Calu3 (cell line): ENCODE results near the gene SLC10A3. TPM values are rescaled to one million over a fixed set of nuclear protein-coding genes. Genes with fewer than 3 reads are reported as not detected.

ENCODE experiments used
- BruUV-seq: library from RNA; stranded (reverse); fragments of 400-500 nt; replicated peaks from 2 replicates; lab custom pipeline; 2021; lab: Mats Ljungman, UMichigan
- CTCF ChIA-PET: fragments of 300-600 bp; sonication (Branson Sonifier 250); formaldehyde crosslinking; loops from one replicate; lab custom pipeline; 2022; ENCODE audit warnings: antibody characterized with exemption; lab: Charles Lee
- DNase-seq: peaks from one replicate; pipeline ENCODE4 v3.0.0; 2022
- H3K27ac Mint-ChIP-seq: one replicate; pipeline ENCODE4 v1.8.0; 2022; ENCODE audit warnings: mixed read lengths; ENCODE audit not compliant: unreplicated experiment
- H3K27me3 Mint-ChIP-seq: one replicate; pipeline ENCODE4 v1.8.0; 2022; ENCODE audit warnings: mixed read lengths; ENCODE audit not compliant: unreplicated experiment
- H3K36me3 Mint-ChIP-seq: one replicate; pipeline ENCODE4 v1.8.0; 2022; ENCODE audit warnings: mild to moderate bottlenecking, moderate library complexity, mixed read lengths; ENCODE audit not compliant: insufficient read depth, unreplicated experiment
- H3K4me1 Mint-ChIP-seq: one replicate; pipeline ENCODE4 v1.8.0; 2022; ENCODE audit warnings: mild to moderate bottlenecking, low read depth, mixed read lengths; ENCODE audit not compliant: unreplicated experiment
- H3K4me3 Mint-ChIP-seq: one replicate; pipeline ENCODE4 v1.8.0; 2022; ENCODE audit warnings: mild to moderate bottlenecking, low read depth, moderate library complexity, mixed read lengths; ENCODE audit not compliant: unreplicated experiment
- H3K9me3 Mint-ChIP-seq: one replicate; pipeline ENCODE4 v1.8.0; 2022; ENCODE audit warnings: low read depth, mixed read lengths; ENCODE audit not compliant: unreplicated experiment
- CTCF ChIP-seq: fragments of 200-600 bp; IDR thresholded peaks from one replicate; pipeline ENCODE4 v1.8.0; 2022; ENCODE audit warnings: antibody characterized with exemption; ENCODE audit not compliant: unreplicated experiment
- intact Hi-C: fragments of 100-400 bp; cut with micrococcal nuclease; formaldehyde crosslinking; loops from one replicate; pipeline ENCODE4 v1.10.0; 2022; ENCODE audit not compliant: unreplicated experiment
- total RNA-seq: library from RNA; stranded (reverse); gene quantifications from 2 replicates; pipeline ENCODE4 v1.2.3, GENCODE V29; 2022

SLC10A3 gene
- total RNA-seq, 1 experiment from 2014 or later, result 21.5 TPM

- BruUV-seq, result no TSS peak
- Mint-ChIP-seq H3K4me1 (no peaks in the 10 kb centered on the region), H3K4me3 (no peak overlapping the region), H3K27ac (no peak overlapping the region), H3K9me3 (no peaks in the 10 kb centered on the region), H3K27me3 (no peaks in the 10 kb centered on the region), H3K36me3 (peaks cover 39% of the 10 kb centered on the region)
- CTCF ChIA-PET, result no interaction called here
- no peak for DNase-seq
- no peak for TF ChIP-seq CTCF
- intact Hi-C loops, result no loop called here
Measured at GRCh38 chrX:154467556-154467955, 22.9 kb downstream of the SLC10A3 start.

- no peak for DNase-seq
- no peak overlapping the region for H3K27ac Mint-ChIP-seq
- no peaks in the 10 kb centered on the region for H3K27me3 Mint-ChIP-seq
- H3K4me1 Mint-ChIP-seq, result peaks cover 2% of the 10 kb centered on the region
- no TSS peak for BruUV-seq
- no peak overlapping the region for H3K4me3 Mint-ChIP-seq
- no peak for TF ChIP-seq CTCF
- CTCF ChIA-PET, result no interaction called here
- H3K36me3 Mint-ChIP-seq, result peaks cover 38% of the 10 kb centered on the region
- intact Hi-C loops, result no loop called here
- no peaks in the 10 kb centered on the region for H3K9me3 Mint-ChIP-seq
Measured at GRCh38 chrX:154466907-154467306, 23.5 kb downstream of the SLC10A3 start.

DNA sequence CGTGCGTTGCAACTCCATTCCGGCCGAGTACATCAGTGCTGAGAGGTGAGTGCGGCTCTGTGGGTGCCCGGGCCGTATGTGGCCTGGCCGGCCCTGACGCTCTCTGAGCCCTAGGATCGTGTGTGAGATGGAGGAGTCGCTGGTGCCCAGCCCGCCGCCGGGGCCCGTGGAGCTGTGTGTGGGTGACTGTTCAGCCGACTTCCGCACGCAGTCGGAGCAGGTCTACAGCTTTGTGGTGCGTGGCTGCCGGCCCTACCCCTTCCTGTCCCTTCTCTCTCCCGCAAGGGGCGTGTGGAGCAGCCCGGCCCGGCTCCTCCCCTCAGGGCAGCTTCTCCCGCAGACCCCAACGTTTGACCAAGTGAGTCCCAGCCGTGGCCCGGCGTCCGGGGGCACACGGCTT lies 24.4 kb downstream of the SLC10A3 start:
- no peak overlapping the region for H3K27ac Mint-ChIP-seq
- no peaks in the 10 kb centered on the region for H3K9me3 Mint-ChIP-seq
- intact Hi-C loops, result no loop called here
- H3K27me3 Mint-ChIP-seq, result no peaks in the 10 kb centered on the region
- H3K4me1 Mint-ChIP-seq, result peaks cover 9% of the 10 kb centered on the region
- peaks cover 39% of the 10 kb centered on the region for H3K36me3 Mint-ChIP-seq
- CTCF ChIA-PET, result no interaction called here
- TF ChIP-seq CTCF, result no peak
- no peak for DNase-seq
- BruUV-seq, result no TSS peak
- no peak overlapping the region for H3K4me3 Mint-ChIP-seq

DNA sequence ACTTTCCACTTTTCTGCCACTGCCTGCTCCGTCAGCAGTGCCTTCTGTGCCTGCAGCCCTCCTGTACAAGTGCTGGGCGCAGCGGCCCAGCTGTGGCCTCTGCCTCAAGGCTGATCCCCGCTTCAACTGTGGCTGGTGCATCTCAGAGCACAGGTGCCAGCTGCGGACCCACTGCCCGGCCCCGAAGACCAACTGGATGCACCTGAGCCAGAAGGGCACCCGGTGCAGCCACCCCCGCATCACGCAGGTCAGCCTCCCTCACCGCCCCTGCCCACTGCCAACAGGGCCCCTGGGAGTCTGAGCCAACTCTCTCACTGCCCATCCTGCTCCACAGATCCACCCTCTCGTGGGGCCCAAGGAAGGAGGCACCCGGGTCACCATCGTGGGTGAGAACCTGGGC lies 24.8 kb downstream of the SLC10A3 start:
- Mint-ChIP-seq H3K36me3 (peaks cover 35% of the 10 kb centered on the region), H3K4me1 (peaks cover 9% of the 10 kb centered on the region), H3K4me3 (no peak overlapping the region), H3K9me3 (no peaks in the 10 kb centered on the region), H3K27ac (no peak overlapping the region), H3K27me3 (no peaks in the 10 kb centered on the region)
- TF ChIP-seq CTCF, result no peak
- DNase-seq, result no peak
- no TSS peak for BruUV-seq
- intact Hi-C loops, result no loop called here
- CTCF ChIA-PET, result no interaction called here
